SH-SY5Y (cell line): ENCODE results near the gene DAB1.

Experiments used
- GATA2 ChIP-seq: IDR thresholded peaks from 2 replicates; pipeline ENCODE4 v1.6.1; 2011; ENCODE audit warnings: mild to moderate bottlenecking, low read depth, low read length
- GATA3 ChIP-seq: IDR thresholded peaks from 2 replicates; pipeline ENCODE4 v1.6.1; 2011; ENCODE audit warnings: low read depth, mild to moderate bottlenecking, low read length, moderate library complexity

- TF ChIP-seq GATA2 (no peak), GATA3 (no peak)
Observed at GRCh38 chr1:57072401-57073110, 351.3 kb downstream of the DAB1 start.
